ENCODE measurements around the gene MTHFR. TPM values are rescaled to one million over a fixed set of nuclear protein-coding genes. Genes with fewer than 3 reads are reported as not detected.

The MTHFR gene
- polyA plus RNA-seq, 1 experiment, result 8.8 TPM

DNA sequence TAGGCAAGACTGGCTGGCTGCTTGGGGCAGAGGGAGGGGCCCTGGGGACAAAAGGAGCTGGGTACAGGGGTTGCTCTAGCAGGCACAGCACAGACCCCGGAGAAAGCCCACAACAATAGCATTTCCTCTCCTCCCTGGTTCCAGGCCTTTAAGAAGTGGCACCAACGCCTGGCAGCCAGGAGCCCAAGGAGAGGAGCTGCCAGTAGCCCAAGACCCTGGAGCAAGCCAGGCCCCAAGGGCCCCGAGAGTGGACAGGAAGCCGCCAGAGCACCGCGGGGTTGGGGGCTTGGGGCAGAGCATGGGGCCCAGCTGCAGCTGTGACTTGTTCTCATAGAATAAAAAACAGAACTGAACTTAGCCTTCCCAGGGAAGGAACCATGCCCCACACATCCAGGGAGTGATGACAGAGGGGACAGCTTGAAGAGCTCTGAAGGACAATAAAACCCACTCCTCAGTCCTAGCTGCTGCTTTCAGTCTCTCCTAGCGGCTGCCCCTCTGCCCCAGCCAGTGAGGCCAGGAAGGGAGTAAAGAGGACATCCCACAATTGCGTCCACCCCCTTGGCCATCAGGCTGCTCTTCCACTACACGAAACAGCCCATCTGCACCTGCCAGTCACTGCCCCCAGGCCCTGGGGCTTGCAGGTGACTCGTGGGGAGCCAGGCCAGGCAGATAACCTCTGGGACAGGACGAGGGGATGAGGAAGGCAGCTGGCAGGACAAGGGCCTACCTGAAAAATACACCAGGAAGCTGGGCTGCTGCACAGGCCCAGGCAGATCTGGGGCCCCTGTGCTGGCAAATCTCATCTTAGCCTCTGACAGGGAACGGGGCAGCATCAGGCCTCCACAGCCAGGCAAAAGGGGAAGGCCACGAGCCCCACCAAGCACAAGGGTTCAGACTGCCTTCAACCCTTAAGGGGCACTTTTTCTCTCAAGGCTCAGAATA lies 16.4 kb downstream of the MTHFR start:
- Histone ChIP-seq H3K9me3 (ENCODE audit: control insufficient read depth, insufficient read depth, low read length) (no peaks in the 10 kb centered on the region; the same call in 1 of the 2 replicates), H3K4me3 (ENCODE audit: low read depth, low read length) (no peak overlapping the region), H3K27ac (ENCODE audit: low read depth, low read length) (no peak overlapping the region), H3K27me3 (ENCODE audit: control insufficient read depth, insufficient read depth, low read length) (no peaks in the 10 kb centered on the region)
- no peak for DNase-seq (ENCODE audit: low read depth, low spot score)
- ChIA-PET CTCF (interaction anchor here (0.6 kb wide), 1 partner anchor 1153 kb away, joined by 3 read pairs; no protein-coding TSS in a partner anchor), POLR2A (no interaction called here)
- TF ChIP-seq, protein P1, sequence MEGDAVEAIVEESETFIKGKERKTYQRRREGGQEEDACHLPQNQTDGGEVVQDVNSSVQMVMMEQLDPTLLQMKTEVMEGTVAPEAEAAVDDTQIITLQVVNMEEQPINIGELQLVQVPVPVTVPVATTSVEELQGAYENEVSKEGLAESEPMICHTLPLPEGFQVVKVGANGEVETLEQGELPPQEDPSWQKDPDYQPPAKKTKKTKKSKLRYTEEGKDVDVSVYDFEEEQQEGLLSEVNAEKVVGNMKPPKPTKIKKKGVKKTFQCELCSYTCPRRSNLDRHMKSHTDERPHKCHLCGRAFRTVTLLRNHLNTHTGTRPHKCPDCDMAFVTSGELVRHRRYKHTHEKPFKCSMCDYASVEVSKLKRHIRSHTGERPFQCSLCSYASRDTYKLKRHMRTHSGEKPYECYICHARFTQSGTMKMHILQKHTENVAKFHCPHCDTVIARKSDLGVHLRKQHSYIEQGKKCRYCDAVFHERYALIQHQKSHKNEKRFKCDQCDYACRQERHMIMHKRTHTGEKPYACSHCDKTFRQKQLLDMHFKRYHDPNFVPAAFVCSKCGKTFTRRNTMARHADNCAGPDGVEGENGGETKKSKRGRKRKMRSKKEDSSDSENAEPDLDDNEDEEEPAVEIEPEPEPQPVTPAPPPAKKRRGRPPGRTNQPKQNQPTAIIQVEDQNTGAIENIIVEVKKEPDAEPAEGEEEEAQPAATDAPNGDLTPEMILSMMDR (IDR thresholded peaks at IDR 0.05; ENCODE audit: low read depth, low read length), result no peak

GRCh38 chr1:11788549-11789053 lies 17.2 kb downstream of the MTHFR start:
- H3K4me3 ChIP-seq (ENCODE audit: low read depth, low read length), result no peak overlapping the region
- TF ChIP-seq, protein P1 (IDR thresholded peaks at IDR 0.05; ENCODE audit: low read depth, low read length), result no peak
- ChIA-PET POLR2A (interaction anchor here (1.1 to 1.9 kb wide), 2 partner anchors 15 to 120 kb away, joined by 3 to 6 read pairs; no protein-coding TSS in a partner anchor), CTCF (interaction anchor here (0.6 to 3.8 kb wide), 3 partner anchors 14 to 1152 kb away, joined by 3 to 32 read pairs (median 3); no protein-coding TSS in a partner anchor)
- DNase-seq (ENCODE audit: low read depth, low spot score), result no peak
- no peaks in the 10 kb centered on the region; the same call in 1 of the 2 replicates for H3K9me3 ChIP-seq (ENCODE audit: control insufficient read depth, insufficient read depth, low read length)
- no peak overlapping the region for H3K27ac ChIP-seq (ENCODE audit: low read depth, low read length)
- H3K27me3 ChIP-seq (ENCODE audit: control insufficient read depth, insufficient read depth, low read length), result no peaks in the 10 kb centered on the region

DNA sequence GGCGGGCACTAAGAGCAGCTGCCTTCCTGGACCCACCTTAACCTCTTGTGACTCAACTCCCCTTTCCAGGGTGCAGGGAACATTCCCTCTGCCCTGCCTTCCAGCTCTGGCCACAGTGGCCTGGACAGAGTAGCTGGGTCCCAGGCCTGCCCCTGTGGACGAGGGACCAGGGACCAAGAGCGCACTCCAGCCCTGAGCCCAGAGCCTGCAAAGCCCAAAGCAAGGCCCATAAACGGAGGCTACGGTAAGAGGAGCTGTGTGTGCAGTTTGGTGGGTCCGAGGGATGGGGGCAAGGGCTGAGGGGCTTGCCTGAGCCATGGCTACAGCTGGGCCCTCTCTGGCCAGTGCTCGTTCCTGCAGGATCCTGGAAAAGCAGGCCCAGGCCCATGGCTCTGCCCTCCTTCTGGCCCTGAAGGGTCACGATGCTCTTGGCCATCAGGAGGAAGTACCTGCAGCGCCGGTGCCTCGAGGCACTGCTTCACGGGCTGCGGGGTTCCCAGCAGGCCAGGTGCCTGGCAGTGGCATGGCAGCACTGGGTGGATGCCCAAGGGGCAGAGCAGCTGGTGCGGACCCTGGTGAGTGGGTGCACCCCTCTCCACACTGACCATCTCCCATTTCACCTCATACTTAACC lies 17.8 kb downstream of the MTHFR start:
- ChIA-PET POLR2A (interaction anchor here (0.6 to 1.9 kb wide), 4 partner anchors 16 to 121 kb away, joined by 3 to 6 read pairs (median 3); partner anchors contain the start of genes CLCN6 and MTHFR), CTCF (interaction anchor here (0.6 to 3.8 kb wide), 2 partner anchors 15 to 68 kb away, joined by 3 to 32 read pairs; no protein-coding TSS in a partner anchor)
- Histone ChIP-seq H3K27me3 (ENCODE audit: control insufficient read depth, insufficient read depth, low read length) (no peaks in the 10 kb centered on the region), H3K27ac (ENCODE audit: low read depth, low read length) (peak overlapping the region; percentile 39), H3K4me3 (ENCODE audit: low read depth, low read length) (no peak overlapping the region), H3K9me3 (ENCODE audit: control insufficient read depth, insufficient read depth, low read length) (no peaks in the 10 kb centered on the region; the same call in 1 of the 2 replicates)
- no peak for DNase-seq (ENCODE audit: low read depth, low spot score)
- TF ChIP-seq, protein P1 (IDR thresholded peaks at IDR 0.05; ENCODE audit: low read depth, low read length), result no peak

GRCh38 chr1:11787251-11787803 lies 18.4 kb downstream of the MTHFR start:
- POLR2A ChIA-PET, result interaction anchor here (0.6 to 1.9 kb wide), 4 partner anchors 16 to 121 kb away, joined by 3 to 6 read pairs (median 3); partner anchors contain the start of genes CLCN6 and MTHFR
- CTCF ChIA-PET, result interaction anchor here (3.8 kb wide), 1 partner anchor 16 kb away, joined by 32 read pairs; no protein-coding TSS in a partner anchor
- Histone ChIP-seq H3K4me3 (ENCODE audit: low read depth, low read length) (no peak overlapping the region), H3K9me3 (ENCODE audit: control insufficient read depth, insufficient read depth, low read length) (no peaks in the 10 kb centered on the region; the same call in 1 of the 2 replicates), H3K27ac (ENCODE audit: low read depth, low read length) (peak overlapping the region; percentile 39), H3K27me3 (ENCODE audit: control insufficient read depth, insufficient read depth, low read length) (no peaks in the 10 kb centered on the region)
- DNase-seq (ENCODE audit: low read depth, low spot score), result no peak
- TF ChIP-seq, protein P1 (IDR thresholded peaks at IDR 0.05; ENCODE audit: low read depth, low read length), result no peak
